ENCODE measurements around the gene GIGYF2. TPM values are rescaled to one million over a fixed set of nuclear protein-coding genes. Genes with fewer than 3 reads are reported as not detected.

The GIGYF2 gene
- total and polyA plus RNA-seq, 2 of the 13 experiments (the other 11 are each of a cell fraction or from before 2014, with no cell fraction given), result 44.9 to 73.5 TPM

DNA sequence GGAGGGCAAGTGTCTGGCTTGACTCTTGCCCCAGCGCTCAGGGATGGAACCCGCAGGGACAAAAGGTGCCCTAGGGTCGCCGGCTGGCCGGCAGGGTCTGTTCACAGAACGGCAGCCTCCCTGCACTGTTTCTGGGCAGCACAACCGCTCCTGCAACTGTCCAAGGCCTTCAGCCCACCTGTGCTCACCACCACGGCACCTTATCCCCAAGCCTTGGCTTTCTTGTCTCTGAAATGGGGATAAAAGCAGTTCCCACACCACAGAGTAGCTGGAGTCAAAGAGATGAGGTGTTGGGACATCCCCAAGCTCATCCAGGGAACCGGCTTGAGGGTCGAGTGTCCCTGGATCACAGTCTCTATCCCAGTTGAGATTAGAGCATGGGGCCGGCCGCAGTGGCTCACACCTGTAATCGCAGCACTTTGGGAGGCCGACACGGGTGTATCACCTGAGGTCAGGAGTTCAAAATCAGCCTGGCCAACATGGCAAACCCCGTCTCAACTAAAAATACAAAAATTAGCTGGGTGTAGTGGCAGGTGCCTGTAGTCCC is 177.6 kb downstream of the GIGYF2 start (continued):
- TF ChIP-seq, protein P1, sequence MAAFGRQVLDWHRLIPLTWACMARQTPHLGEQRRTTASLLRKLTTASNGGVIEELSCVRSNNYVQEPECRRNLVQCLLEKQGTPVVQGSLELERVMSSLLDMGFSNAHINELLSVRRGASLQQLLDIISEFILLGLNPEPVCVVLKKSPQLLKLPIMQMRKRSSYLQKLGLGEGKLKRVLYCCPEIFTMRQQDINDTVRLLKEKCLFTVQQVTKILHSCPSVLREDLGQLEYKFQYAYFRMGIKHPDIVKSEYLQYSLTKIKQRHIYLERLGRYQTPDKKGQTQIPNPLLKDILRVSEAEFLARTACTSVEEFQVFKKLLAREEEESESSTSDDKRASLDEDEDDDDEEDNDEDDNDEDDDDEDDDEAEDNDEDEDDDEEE (CRISPR knock-in tag; IDR thresholded peaks at IDR 0.05), result no peak
- TF ChIP-seq SRF (IDR thresholded peaks at IDR 0.05; ENCODE audit: low read depth, low read length) (no peak), SETDB1 (CRISPR knock-in tag; IDR thresholded peaks at IDR 0.05; ENCODE audit: borderline replicate concordance) (no peak), ZNF280D (CRISPR knock-in tag; IDR thresholded peaks at IDR 0.05) (no peak), ZNF576 (CRISPR knock-in tag; IDR thresholded peaks at IDR 0.05) (no peak), MATR3 (CRISPR knock-in tag; IDR thresholded peaks at IDR 0.05) (no peak), HNF4A (CRISPR knock-in tag; IDR thresholded peaks at IDR 0.05) (no peak), CEBPG (CRISPR knock-in tag; IDR thresholded peaks at IDR 0.05) (no peak), ZUFSP (CRISPR knock-in tag; IDR thresholded peaks at IDR 0.05; ENCODE audit: borderline replicate concordance) (no peak), ZNF235 (CRISPR knock-in tag; IDR thresholded peaks at IDR 0.05; ENCODE audit: borderline replicate concordance) (0 out of 2 replicates have a peak, but pooled peaks have one; percentile 58), SMAD9 (CRISPR knock-in tag; IDR thresholded peaks at IDR 0.05) (no peak), PHF20 (CRISPR knock-in tag; IDR thresholded peaks at IDR 0.05) (no peak), GTF2F1 (IDR thresholded peaks at IDR 0.05; ENCODE audit: low read length) (no peak)
- TF ChIP-seq, protein P2, sequence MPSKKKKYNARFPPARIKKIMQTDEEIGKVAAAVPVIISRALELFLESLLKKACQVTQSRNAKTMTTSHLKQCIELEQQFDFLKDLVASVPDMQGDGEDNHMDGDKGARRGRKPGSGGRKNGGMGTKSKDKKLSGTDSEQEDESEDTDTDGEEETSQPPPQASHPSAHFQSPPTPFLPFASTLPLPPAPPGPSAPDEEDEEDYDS (CRISPR knock-in tag; IDR thresholded peaks at IDR 0.05), result no peak
- TF ChIP-seq, protein P3, sequence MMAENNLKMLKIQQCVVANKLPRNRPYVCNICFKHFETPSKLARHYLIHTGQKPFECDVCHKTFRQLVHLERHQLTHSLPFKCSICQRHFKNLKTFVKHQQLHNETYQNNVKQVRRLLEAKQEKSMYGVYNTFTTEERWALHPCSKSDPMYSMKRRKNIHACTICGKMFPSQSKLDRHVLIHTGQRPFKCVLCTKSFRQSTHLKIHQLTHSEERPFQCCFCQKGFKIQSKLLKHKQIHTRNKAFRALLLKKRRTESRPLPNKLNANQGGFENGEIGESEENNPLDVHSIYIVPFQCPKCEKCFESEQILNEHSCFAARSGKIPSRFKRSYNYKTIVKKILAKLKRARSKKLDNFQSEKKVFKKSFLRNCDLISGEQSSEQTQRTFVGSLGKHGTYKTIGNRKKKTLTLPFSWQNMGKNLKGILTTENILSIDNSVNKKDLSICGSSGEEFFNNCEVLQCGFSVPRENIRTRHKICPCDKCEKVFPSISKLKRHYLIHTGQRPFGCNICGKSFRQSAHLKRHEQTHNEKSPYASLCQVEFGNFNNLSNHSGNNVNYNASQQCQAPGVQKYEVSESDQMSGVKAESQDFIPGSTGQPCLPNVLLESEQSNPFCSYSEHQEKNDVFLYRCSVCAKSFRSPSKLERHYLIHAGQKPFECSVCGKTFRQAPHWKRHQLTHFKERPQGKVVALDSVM (CRISPR knock-in tag; IDR thresholded peaks at IDR 0.05), result no peak
- TF ChIP-seq, protein P4, sequence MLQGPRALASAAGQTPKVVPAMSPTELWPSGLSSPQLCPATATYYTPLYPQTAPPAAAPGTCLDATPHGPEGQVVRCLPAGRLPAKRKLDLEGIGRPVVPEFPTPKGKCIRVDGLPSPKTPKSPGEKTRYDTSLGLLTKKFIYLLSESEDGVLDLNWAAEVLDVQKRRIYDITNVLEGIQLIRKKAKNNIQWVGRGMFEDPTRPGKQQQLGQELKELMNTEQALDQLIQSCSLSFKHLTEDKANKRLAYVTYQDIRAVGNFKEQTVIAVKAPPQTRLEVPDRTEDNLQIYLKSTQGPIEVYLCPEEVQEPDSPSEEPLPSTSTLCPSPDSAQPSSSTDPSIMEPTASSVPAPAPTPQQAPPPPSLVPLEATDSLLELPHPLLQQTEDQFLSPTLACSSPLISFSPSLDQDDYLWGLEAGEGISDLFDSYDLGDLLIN (CRISPR knock-in tag; IDR thresholded peaks at IDR 0.05; ENCODE audit: borderline replicate concordance), result no peak
- TF ChIP-seq, protein P5, sequence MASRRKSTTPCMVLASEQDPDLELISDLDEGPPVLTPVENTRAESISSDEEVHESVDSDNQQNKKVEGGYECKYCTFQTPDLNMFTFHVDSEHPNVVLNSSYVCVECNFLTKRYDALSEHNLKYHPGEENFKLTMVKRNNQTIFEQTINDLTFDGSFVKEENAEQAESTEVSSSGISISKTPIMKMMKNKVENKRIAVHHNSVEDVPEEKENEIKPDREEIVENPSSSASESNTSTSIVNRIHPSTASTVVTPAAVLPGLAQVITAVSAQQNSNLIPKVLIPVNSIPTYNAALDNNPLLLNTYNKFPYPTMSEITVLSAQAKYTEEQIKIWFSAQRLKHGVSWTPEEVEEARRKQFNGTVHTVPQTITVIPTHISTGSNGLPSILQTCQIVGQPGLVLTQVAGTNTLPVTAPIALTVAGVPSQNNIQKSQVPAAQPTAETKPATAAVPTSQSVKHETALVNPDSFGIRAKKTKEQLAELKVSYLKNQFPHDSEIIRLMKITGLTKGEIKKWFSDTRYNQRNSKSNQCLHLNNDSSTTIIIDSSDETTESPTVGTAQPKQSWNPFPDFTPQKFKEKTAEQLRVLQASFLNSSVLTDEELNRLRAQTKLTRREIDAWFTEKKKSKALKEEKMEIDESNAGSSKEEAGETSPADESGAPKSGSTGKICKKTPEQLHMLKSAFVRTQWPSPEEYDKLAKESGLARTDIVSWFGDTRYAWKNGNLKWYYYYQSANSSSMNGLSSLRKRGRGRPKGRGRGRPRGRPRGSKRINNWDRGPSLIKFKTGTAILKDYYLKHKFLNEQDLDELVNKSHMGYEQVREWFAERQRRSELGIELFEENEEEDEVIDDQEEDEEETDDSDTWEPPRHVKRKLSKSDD (CRISPR knock-in tag; IDR thresholded peaks at IDR 0.05; ENCODE audit: low read depth), result no peak
